Measurements from ENCODE around the gene TSGA10IP.

TSGA10IP gene

DNA sequence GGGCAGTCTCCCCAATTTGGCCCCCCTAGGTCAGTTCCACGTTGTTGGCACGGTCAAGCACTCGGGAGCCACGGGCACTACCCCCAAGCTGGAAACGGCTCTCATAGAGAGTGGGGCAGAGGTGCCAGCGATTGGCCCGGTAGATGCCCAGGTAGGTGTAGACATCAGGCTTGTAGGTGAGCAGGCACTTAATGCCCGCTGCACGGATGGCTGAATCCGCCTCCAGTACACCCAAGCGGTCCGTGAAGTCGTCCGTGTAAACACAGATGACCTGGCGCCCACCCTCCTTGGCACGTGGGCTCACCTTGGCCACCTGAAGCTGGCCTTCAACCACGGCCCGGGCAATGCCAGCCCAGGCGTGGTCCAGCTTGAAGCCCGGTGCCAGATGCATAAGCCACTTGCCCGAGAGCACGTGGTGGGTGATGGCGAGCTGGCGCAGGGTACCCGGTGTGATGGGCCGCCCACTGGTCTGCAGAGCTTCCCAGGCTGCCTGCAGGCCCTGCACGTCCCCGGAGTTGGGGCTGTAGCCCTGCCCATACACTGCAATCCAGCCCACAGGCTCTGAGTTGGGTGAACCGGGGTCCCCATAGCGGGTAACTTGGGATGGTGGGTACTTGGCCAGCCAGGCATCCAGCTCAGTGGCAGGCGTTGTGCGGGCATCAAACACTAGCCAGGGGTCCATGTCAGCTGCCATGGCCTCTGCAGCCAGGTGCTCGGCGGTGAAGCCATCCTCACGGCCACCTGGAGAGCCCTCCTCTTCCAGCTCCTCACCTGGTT is 27.7 kb upstream of the TSGA10IP start:
- in situ Hi-C loops (cut with MboI; ENCODE audit: low sequenced_read_pairs), result no loop called here

DNA sequence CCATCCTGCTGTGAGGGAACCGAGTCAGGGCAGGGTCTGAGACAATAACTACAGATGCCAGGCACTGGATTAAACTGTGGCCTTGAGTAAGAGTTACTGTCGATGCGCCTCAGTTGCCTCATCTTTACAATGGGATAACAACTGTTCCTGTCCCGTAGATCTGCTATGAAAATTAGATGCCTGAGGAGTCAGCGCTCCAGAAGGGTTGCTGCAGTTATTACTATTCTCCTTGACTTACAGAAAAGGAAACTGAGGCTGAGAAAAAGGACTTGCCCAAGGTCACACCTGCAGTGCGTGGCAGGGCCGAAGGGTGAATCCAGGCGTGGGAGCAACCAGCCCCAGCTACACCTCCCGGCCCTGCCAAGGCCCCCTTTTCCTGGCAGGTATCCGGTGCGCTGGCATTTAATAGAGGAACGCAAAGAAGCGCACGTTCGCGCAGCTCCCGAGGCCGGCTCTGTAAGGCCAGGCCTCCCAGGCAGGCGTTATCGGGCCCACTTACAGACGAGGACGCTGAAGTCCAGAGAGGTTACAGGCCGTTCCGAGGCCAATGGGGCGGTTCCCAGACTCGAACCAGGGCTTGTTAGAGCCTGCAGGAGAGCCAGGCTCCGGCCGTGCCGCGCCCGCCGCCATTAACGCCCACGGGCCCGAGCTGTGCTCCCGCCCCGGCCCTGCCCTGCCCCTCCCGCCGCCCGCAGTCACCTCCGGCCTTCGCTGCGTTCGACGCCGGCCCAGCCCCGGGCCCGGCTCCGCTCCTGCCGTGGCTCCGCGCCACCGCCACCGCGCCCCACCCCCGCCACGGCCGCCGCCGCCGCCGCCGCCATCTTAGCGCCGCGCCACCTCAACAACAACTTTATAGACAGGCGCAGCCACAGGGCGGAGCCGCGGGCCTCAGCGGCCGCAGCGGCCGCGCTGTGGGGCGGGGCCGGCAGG is 26.8 kb upstream of the TSGA10IP start, which contains the start of gene C11orf68:
C11orf68 (minus strand) TSS at position 852 of the 930 bp plus-strand sequence; CDS start at position 821, 31 bp downstream.
- in situ Hi-C loops (cut with MboI; ENCODE audit: low sequenced_read_pairs), result no loop called here

DNA sequence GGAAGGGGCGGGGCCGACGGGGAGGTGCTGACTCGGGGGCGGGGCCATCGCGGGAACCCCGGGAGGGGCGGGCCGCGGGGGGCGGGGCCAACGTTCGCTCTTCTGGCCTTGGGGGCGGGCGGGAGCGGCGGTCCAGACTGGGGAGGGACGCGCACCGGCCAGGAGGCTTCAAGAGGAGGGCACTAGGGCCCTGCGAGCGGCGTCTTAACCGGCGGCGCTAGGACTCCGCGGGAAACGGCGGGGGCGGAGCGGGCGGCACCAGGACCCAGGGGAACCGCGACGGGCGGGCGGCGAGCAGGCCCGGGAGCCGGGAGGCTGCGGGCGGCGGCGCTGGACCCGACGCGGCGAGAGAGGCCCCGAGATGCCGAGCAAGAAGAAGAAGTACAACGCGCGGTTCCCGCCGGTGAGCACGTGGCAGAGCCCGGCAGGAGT is 26.1 kb upstream of the TSGA10IP start, which contains the start of gene DRAP1:
DRAP1 (plus strand) TSS at position 286 of the 432 bp plus-strand sequence; CDS start at position 362, 76 bp downstream.
- in situ Hi-C loops (cut with MboI; ENCODE audit: low sequenced_read_pairs), result no loop called here

DNA sequence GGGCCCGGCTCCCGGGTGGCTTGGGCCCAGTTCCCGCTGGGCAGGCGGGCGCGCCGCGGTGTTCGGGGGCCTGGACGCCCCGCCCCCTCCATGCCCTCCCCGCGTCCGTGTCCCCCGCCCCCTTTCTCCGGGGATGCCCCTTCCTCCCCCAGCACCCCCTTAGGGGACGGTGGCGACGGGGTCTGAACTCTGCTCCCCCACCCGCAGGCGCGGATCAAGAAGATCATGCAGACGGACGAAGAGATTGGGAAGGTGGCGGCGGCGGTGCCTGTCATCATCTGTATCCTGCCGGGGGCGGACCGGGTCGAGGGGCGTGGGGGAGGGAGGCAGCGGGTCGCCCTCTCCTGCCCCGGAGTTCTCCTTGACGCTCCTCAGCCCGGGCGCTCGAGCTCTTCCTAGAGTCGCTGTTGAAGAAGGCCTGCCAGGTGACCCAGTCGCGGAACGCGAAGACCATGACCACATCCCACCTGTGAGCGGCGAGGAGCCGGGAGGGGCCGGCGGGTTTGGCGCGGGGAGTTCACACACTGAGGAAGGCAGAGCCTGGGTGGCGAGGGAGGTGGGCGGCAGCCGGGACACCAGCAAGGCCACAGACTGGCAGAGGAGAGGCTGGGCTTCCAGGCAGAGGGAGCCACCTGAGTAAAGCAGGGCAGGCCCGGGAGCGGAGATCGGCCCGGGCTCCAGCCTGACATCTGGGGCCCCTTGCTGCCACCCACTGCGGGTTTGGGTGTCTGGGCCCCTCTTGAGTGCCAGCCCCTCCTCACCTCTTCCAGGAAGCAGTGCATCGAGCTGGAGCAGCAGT is 25.5 kb upstream of the TSGA10IP start:
- in situ Hi-C loops (cut with MboI; ENCODE audit: low sequenced_read_pairs), result no loop called here

DNA sequence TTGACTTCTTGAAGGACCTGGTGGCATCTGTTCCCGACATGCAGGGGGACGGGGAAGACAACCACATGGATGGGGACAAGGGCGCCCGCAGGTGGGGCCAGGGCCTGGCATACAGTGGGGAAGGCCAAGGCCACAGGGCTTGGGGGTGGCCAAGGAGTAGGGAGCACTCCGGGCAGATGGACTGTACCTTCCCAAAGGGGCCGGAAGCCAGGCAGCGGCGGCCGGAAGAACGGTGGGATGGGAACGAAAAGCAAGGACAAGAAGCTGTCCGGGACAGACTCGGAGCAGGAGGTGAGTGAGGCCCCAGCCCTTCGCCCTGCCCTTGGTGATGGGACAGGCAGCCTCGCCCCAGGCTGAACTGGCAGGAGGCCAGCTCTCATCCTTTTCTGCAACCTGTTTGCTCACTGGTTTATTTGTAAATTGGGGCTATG is 24.9 kb upstream of the TSGA10IP start:
- in situ Hi-C loops (cut with MboI; ENCODE audit: low sequenced_read_pairs), result no loop called here

DNA sequence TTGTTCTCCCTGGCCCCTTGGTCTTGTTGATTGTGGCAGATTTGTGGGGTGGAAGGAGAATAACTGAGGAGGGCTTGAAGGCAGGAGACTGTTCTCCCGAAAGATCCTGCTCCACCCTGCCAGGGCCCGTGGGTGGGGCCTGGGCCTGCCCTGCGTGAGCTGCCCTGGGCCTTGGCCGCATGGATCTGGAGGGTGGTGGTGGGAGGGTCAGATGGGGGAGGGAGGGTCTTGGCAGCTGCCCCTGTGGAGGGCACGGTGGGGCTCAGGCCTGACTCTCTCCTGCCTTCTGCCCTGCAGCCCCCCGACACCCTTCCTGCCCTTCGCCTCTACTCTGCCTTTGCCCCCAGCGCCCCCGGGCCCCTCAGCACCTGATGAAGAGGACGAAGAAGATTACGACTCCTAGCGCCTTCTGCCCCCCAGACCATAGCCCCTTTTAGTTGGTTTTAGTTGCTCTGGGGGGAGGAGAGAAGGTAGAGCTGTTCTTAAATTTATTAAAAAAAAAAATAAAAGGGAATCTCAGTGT is 24.2 kb upstream of the TSGA10IP start:
- in situ Hi-C loops (cut with MboI; ENCODE audit: low sequenced_read_pairs), result no loop called here

DNA sequence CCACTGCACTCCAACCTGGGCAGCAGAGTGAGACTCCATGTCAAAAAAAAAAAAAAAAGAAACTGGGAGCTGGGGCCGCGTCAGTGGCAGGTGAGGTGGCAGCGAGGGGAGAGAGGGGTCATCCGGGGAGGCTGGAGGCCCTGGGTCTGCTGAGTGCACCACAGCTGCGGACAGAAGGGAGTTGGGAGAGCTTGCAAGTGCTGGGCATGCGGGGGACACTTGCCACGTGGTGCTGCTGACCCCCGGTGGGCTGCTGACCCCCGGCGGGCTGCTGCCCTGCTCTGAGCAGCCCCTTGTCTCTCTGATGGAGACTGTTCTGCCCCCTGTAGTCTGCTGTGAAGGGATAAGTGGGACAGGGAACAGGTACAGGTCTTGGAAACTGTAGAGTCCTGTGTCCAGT is 23.4 kb upstream of the TSGA10IP start:
- in situ Hi-C loops (cut with MboI; ENCODE audit: low sequenced_read_pairs), result no loop called here

DNA sequence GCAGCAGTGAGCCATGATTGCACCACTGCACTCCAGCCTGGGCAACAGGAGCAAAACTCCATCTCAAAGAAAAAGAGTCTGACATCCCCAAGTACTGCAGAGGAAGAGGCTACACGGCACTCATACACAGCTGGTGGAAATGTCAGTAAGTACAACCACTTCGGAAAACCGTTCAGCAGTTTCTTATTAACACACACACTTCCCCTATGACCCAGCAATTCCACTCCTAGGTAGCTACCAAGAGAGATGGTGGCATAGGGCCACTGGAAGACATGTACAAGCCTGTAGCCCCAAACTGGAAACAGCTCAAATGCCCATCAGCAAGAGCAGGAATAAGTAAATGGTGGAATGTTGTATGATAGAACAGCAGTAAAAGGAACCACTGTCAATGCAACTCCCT is 22.7 kb upstream of the TSGA10IP start:
- in situ Hi-C loops (cut with MboI; ENCODE audit: low sequenced_read_pairs), result no loop called here

DNA sequence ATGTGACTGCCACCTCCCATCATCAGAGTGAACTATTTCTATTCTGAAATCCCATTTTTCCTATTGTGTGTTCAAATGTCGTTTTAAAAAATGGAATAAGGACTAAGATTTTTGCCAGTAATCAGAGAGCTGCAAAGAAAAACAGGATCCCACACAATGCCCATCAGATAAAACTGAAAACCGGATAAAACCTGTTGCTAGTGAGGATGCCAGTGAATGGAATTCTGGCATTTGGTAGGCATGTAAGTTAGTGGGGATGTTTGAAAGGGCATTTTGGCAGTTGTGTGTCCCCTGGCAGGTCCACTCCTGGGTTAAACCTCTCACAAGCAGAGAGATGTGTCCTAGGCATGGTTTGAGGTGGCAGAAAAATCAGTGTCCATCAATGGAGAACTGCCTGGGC is 19.9 kb upstream of the TSGA10IP start:
- in situ Hi-C loops (cut with MboI; ENCODE audit: low sequenced_read_pairs), result no loop called here

DNA sequence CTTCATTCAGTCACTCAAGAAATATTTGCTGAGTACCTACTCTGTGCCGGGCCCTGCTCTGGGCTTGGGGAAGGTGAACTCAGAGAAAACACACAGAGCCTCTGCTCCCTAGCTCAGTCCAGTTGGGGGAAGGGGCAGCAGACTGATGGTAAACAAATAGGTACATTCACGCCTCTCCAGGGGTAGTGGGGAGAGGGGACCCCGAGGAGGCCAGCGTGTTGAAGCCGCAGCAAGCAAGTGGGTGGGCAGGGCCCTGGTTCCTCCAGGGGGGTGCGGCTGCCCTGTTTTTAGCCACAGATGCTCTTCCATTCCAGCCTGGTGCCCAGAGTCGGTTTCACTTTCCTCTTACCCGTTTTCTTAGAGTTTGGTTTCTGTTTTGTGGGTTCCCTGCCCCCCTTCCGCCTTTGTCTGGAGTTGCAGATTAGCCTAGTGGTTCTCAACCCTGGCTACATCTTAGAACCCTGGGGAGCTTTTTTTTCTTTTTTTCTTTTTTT is 17.3 kb upstream of the TSGA10IP start:
- in situ Hi-C loops (cut with MboI; ENCODE audit: low sequenced_read_pairs), result no loop called here

DNA sequence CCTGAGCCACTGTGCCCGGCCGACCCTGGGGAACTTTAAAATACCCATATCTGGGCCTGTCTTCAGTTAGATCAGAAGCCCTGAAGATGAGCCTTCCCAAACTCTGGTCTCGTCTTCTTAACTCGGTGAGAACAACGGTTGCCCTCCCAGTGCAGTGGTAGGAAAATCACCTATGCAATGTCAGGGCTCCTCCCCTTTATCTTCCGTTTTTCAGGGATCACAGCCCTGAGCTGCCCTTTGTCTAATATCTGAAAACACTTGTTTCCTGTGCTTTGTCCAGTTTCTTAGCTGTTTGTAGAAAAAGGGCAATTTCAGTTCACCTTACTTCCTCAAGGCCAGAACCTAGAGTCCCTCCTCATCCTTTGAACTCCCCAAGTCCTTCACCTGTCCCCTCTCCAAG is 16.6 kb upstream of the TSGA10IP start:
- in situ Hi-C loops (cut with MboI; ENCODE audit: low sequenced_read_pairs), result no loop called here

DNA sequence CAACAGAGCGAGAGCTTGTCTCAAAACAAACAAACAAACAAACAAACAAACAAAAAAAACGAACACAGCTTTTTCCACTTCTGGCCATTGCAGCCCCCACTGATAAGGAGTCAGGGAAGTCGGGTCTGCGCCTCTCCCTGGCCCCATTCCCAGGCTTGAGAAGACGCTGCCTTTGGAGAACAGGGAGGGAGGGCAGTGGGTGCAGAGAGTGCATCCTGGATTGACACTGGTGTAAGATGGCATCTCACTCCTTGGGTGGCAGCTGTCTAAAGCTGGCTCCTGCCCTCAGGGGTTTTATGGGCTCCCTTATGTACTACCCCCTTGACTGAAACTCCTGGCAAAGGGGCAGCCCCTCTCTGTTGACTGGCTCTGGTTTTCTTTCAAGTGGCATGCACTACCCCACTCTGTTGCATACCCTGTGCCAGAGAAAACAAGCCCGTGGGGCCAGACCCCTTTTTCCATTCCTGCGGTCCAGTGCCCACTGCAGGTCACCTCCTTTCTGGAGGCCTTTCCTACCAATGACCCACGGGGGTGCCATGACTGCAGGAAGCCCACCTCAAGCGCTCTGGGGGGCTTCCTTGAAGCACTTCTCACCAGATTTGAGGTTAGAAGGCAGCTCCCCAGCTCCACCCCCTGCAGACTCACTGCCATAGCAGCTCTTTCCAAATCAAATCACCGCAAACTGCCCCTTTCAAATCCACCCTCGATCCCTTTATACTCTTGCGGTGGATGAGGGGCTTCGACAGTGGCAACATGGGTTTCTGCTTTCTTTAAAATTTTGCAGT is 13.3 kb upstream of the TSGA10IP start:
- in situ Hi-C loops (cut with MboI; ENCODE audit: low sequenced_read_pairs), result no loop called here

DNA sequence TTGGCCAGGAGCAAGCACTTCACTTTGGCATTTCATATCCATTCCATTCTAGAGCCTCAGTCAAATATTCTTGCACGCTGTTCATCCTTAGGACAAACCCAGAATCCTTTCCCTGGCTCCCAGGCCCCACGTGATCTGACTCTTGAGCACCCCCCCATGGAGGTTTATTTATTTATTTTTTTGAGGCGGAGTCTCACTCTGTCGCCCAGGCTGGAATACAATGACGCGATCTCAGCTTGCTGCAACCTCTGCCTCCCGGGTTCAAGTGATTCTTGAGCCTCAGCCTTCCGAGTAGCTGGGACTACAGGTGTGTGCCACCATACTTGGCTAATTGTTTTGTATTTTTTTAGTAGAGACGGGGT is 12.7 kb upstream of the TSGA10IP start:
- in situ Hi-C loops (cut with MboI; ENCODE audit: low sequenced_read_pairs), result no loop called here

DNA sequence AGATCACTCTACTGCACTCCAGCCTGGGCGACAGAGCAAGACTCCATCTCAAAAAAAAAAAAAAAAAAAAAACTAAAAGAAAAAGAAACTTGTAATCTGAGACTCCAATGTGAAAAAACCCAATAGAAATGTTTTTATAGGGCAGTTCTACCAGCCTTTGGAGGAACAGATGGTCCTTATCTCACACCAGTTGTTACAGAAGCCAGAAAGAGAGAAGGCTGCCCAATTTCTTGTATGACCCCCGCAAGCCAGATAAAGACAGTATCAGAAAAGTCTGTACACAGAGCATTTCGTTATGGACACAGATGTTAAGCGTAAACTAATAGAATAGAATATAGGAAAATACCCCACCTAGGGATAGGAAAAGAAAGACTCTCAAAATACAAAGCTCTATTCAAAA is 11.3 kb upstream of the TSGA10IP start:
- in situ Hi-C loops (cut with MboI; ENCODE audit: low sequenced_read_pairs), result no loop called here

DNA sequence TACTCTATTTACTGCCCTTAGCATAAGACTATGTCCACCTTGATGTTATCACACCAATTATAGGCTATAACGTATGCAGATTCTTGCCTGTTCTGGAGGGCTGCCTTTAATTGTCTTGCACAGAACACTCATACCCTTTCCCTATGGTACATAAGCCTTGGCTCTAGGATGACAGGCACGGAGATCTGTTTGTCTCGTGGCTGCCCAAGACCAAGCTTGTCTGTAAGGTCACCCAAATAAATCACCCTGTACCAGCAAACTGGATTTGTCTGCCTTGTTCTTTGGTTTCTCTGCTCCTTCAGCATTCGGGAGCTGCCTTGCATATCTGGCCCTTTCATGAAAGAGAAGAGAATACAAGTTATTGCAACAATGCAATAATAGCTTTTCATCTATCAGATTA is 7.5 kb upstream of the TSGA10IP start:
- in situ Hi-C loops (cut with MboI; ENCODE audit: low sequenced_read_pairs), result no loop called here

DNA sequence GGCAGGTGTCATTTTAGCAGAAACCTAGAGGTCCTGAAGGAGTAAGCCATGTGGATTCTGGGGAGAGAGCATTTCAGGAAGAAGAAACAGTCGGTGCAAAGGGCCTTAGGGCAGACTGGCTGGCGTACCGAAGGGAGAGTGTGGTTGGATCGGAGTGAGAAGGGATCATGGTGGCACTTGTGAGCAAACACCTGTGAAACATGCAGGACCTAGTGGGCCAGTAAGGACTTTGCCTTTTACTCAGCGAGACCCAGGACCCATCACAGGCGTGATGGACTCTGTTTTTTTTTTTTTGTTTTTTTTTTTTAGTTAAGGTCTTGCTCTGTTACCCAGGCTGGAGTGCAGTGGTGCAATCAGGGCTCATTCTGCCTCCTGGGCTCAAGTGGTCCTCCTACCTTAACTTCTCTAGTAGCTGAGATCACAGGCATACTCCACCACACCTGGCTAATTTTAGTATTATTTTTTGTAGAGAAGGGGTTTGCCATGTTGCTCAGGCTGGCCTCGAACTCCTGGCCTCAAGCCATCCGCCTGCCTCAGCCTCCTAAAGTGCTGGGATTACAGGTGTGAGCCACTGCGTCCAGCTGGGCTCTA is 3.5 kb upstream of the TSGA10IP start:
- in situ Hi-C loops (cut with MboI; ENCODE audit: low sequenced_read_pairs), result no loop called here

DNA sequence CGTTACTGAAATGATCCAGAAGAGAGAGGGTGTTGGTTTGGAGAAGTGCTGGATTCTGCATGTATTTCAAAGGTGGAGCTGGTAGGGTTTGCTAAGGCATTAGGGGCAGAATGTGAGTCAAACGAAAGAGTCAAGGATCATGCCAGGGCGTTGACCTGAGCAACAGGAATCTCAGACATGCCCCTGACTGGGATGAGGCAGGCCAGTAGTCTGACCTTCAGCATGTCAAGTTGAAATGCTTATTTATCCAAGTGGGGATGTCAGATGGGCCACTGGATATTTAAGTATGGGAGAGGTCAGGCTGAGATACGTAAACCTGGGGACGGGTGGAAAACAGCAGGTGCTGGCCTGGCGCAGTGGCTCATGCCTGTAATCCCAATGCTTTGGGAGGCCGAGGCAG is 2.7 kb upstream of the TSGA10IP start:
- in situ Hi-C loops (cut with MboI; ENCODE audit: low sequenced_read_pairs), result no loop called here

DNA sequence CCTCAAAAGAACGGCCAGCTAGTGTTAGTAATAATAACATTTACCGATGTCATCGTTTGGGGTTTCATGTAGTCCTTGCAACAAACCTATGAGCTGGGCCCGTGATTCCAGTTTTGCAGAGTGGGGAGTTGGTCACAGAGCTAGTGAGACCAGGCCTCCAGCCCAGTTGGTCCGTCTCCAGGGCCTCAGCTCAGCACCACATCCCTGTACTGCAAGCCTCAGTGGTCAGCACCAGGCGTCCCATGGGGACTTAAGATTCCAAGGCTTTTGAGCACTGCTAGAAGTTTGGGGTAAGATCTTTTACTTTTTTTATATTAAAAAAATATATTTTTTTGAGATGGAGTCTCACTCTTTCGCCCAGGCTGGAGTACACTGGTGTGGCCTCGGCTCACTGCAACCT is 1.1 kb upstream of the TSGA10IP start:
- in situ Hi-C loops (cut with MboI; ENCODE audit: low sequenced_read_pairs), result no loop called here

DNA sequence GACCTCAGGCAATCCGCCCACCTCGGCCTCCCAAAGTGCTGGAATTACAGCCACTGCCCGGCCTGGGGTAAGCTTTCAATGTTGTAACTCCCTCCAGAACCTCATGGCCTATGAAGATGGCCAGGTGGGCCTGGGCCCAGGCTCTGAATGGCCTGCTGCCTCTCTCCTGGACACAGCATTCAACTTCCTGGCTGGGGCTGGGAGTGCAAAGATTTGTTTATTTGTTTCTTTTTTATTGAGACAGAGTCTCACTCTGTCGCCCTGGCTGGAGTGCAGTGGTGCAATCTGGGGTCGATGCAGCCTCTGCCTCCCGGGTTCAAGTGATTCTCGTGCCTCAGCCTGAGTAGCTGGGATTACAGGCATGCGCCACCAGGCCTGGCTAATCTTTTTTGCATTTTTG is 513 bp upstream of the TSGA10IP start:
- in situ Hi-C loops (cut with MboI; ENCODE audit: low sequenced_read_pairs), result no loop called here
